SU-DHL-6 (cell line): ENCODE measurements around the gene GJA8.
A peak's percentile ranks its signal among the peaks of the same experiment; 100 is the strongest.
"Not testable (repeated sequence)": the region's sequence is repeated elsewhere in the genome, so short reads cannot be mapped to it uniquely, and the experiment has no call there.

Source experiments
- H2AFZ ChIP-seq: fragments of 200-600 bp; sonication (generic); 2 replicates; pipeline ENCODE4 v1.6.1; 2014; ENCODE audit warnings: low read depth, mild to moderate bottlenecking, moderate library complexity, mixed read lengths, antibody characterized with exemption, low read length; ENCODE audit not compliant: severe bottlenecking
- H3F3A ChIP-seq: fragments of 200-600 bp; shearing (Covaris generic); 2 replicates; pipeline ENCODE4 v1.6.0; 2016; ENCODE audit warnings: antibody characterized with exemption, mild to moderate bottlenecking; ENCODE audit not compliant: insufficient read depth
- H3K27ac ChIP-seq: fragments of 200-600 bp; sonication (generic); 2 replicates; pipeline ENCODE4 v1.5.1; 2016; ENCODE audit warnings: low read depth, mild to moderate bottlenecking, low read length, moderate library complexity, mixed read lengths
- H3K27me3 ChIP-seq: fragments of 200-600 bp; sonication (generic), shearing (Covaris generic); 2 replicates; pipeline ENCODE4 v1.6.0; 2014; ENCODE audit warnings: mild to moderate bottlenecking, low read length
- H3K36me3 ChIP-seq: fragments of 200-600 bp; sonication (generic); 2 replicates; pipeline ENCODE4 v1.6.1; 2014; ENCODE audit warnings: mild to moderate bottlenecking, low read length, mixed read lengths
- H3K4me2 ChIP-seq: fragments of 300-600, 200-600 bp; shearing (Covaris generic), sonication (generic); 2 replicates; pipeline ENCODE4 v1.6.0; 2014; ENCODE audit warnings: low read length, low read depth, mild to moderate bottlenecking; ENCODE audit not compliant: poor library complexity, severe bottlenecking
- H3K4me3 ChIP-seq: fragments of 200-600 bp; sonication (generic); 2 replicates; pipeline ENCODE4 v1.5.1; 2014; ENCODE audit warnings: antibody characterized with exemption, low read length, mild to moderate bottlenecking, mixed read lengths; ENCODE audit not compliant: insufficient read depth, poor library complexity, severe bottlenecking
- H3K79me2 ChIP-seq: fragments of 200-600 bp; sonication (generic); 2 replicates; pipeline ENCODE4 v1.6.1; 2014; ENCODE audit warnings: mild to moderate bottlenecking, low read length, moderate library complexity; ENCODE audit not compliant: insufficient read depth
- H3K9ac ChIP-seq: fragments of 200-600 bp; sonication (generic); 2 replicates; pipeline ENCODE4 v1.7.0; 2014; ENCODE audit warnings: mild to moderate bottlenecking, low read length
- H3K9me2 ChIP-seq: fragments of 200-600 bp; sonication (generic); replicated peaks from 2 replicates; pipeline ENCODE4 v1.6.1; 2014; ENCODE audit warnings: low read length; ENCODE audit not compliant: insufficient read depth
- H3K9me3 ChIP-seq: fragments of 200-600 bp; sonication (generic); 2 replicates; pipeline ENCODE4 v1.6.1; 2014; ENCODE audit warnings: low read length, mixed read lengths; ENCODE audit not compliant: insufficient read depth
- H4K20me1 ChIP-seq: fragments of 200-600 bp; sonication (generic); 2 replicates; pipeline ENCODE4 v1.6.1; 2014; ENCODE audit warnings: low read depth, mild to moderate bottlenecking, antibody characterized with exemption, low read length, moderate library complexity, mixed read lengths

GJA8 gene

GRCh38 chr1:147928236-147929132, 25.9 kb downstream of the GJA8 start, which contains the start of gene GPR89B:
TSS of gene GPR89B (plus strand) at chr1:147928420. CDS start at chr1:147928537, 117 bp downstream.
- H3K9me3 ChIP-seq, H3K27ac ChIP-seq, H3K27me3 ChIP-seq, H2AFZ ChIP-seq, H3K36me3 ChIP-seq, H3F3A ChIP-seq, H3K79me2 ChIP-seq, H4K20me1 ChIP-seq, H3K9me2 ChIP-seq: not testable (repeated sequence)
- peak within 1 kb of the TSS; percentile 65 for H3K4me3 ChIP-seq
- peak within 1 kb of the TSS; percentile 70 for H3K4me2 ChIP-seq
- peak within 1 kb of the TSS; percentile 70 for H3K9ac ChIP-seq

GRCh38 chr1:147931137-147931536, 28.5 kb downstream of the GJA8 start:
- not testable (repeated sequence) for H3K27me3 ChIP-seq, H4K20me1 ChIP-seq, H3K27ac ChIP-seq, H3K9me2 ChIP-seq, H3K9me3 ChIP-seq, H3K9ac ChIP-seq, H3K4me3 ChIP-seq, H3K4me2 ChIP-seq, H3F3A ChIP-seq, H3K36me3 ChIP-seq, H2AFZ ChIP-seq, H3K79me2 ChIP-seq

- not testable (repeated sequence) for H3K9ac ChIP-seq, H3K27me3 ChIP-seq
These were observed 32.7 kb downstream of the GJA8 start for GRCh38 chr1:147935296-147935695.

GRCh38 chr1:147940456-147940855, 37.9 kb downstream of the GJA8 start:
- not testable (repeated sequence) for H3K79me2 ChIP-seq, H4K20me1 ChIP-seq, H3K9ac ChIP-seq, H3K27ac ChIP-seq, H2AFZ ChIP-seq, H3K9me3 ChIP-seq, H3K9me2 ChIP-seq, H3K36me3 ChIP-seq, H3K4me2 ChIP-seq, H3K27me3 ChIP-seq, H3F3A ChIP-seq, H3K4me3 ChIP-seq

More at GRCh38 chr1:147935296-147935695, 32.7 kb downstream of the GJA8 start:
- H3F3A ChIP-seq, H2AFZ ChIP-seq, H3K4me3 ChIP-seq, H3K79me2 ChIP-seq, H3K9me3 ChIP-seq, H3K9me2 ChIP-seq, H4K20me1 ChIP-seq, H3K36me3 ChIP-seq, H3K4me2 ChIP-seq, H3K27ac ChIP-seq: not testable (repeated sequence)

- not testable (repeated sequence) for H3F3A ChIP-seq, H3K9me3 ChIP-seq, H3K9me2 ChIP-seq, H3K27me3 ChIP-seq, H3K79me2 ChIP-seq, H4K20me1 ChIP-seq, H3K27ac ChIP-seq, H3K36me3 ChIP-seq, H2AFZ ChIP-seq, H3K4me2 ChIP-seq, H3K9ac ChIP-seq, H3K4me3 ChIP-seq
These were observed 40.0 kb downstream of the GJA8 start for GRCh38 chr1:147942563-147942962.

- H2AFZ ChIP-seq, H3F3A ChIP-seq, H3K4me2 ChIP-seq, H3K9me2 ChIP-seq, H4K20me1 ChIP-seq, H3K9me3 ChIP-seq, H3K79me2 ChIP-seq, H3K27ac ChIP-seq, H3K27me3 ChIP-seq, H3K36me3 ChIP-seq, H3K4me3 ChIP-seq, H3K9ac ChIP-seq: not testable (repeated sequence)
These were observed 46.9 kb downstream of the GJA8 start for GRCh38 chr1:147949517-147949916.
